ENCODE results near the gene NEFH. TPM values are rescaled to one million over a fixed set of nuclear protein-coding genes. Genes with fewer than 3 reads are reported as not detected.

The NEFH gene
- total RNA-seq: 0.58 and 0.89 TPM in 2 replicates

DNA sequence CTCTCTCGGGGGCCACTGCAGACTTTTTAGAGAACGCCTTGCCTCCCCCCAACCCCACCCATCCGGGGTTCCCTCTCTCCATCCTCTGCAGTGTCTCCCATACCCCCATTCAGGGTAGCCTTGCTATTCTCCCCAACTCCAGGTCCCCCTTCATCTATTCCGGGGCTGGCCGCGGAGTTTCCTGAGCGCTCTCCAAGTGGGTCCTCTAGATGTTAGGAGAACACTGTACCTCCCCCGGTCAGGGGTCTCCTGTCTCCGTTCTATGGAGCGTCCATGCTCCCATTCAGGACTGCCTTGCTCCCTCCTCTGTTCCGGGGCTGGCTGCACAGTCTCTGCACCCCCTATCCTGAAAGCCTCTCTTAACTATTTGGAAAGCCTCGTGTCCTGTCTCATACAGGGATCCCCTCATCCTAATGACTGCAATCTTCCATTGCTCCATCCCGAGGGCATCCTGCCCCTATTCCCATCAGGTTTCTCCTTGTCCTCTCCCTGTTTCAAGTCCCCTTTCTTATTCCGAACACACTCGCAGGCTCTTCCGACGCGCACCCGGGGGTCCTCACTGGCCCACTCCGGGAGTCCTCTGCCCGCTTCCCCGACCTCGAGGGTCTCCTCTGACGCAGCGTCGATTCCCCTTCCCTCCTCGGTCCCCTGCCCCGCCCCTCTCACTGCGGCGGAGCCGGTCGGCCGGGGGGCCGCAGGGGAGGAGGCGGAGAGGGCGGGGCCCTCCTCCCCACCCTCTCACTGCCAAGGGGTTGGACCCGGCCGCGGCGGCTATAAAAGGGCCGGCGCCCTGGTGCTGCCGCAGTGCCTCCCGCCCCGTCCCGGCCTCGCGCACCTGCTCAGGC lies at the start of gene NEFH:
TSS of gene NEFH (plus strand) at position 802 of the 845 bp plus-strand sequence. CDS start 45 bp downstream, outside the sequence.

DNA sequence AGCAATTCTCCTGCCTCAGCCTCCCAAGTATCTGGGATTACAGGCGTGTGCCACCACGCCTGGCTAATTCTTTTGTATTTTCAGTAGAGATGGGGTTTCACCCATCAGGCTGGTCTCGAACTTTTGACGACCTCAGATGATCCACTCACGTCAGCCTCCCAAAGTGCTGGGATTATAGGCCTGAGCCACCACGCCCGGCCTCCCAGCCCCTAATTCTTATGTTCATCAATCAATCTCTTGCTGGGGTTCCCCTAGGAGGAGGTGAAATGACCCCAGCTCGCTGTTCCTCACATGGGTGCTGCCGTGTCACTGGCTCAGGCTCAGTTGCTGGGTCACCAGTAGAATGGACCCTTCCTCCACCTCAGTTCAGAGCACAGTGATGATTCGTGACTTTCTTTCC lies 41.7 kb upstream of the NEFH start, which contains the start of gene RFPL1:
TSS of gene RFPL1 (plus strand) at position 301 of the 400 bp plus-strand sequence.

Other genes with a start within 250 kb of the NEFH start
- gene RHBDD3, start 212.2 kb upstream of the NEFH start, total RNA-seq: 19.5 and 22.5 TPM in 2 replicates
- gene EWSR1, start 211.9 kb upstream of the NEFH start, total RNA-seq: 229 and 240 TPM in 2 replicates
- 38.1 and 47.1 TPM in 2 replicates for gene GAS2L1, start 173.6 kb upstream of the NEFH start, total RNA-seq
- gene RASL10A, start 164.5 kb upstream of the NEFH start, total RNA-seq: not detected in 2 replicates
- 83.5 and 83.6 TPM in 2 replicates for gene AP1B1, start 91.6 kb upstream of the NEFH start, total RNA-seq
- not detected in 2 replicates for gene RFPL1, start 41.6 kb upstream of the NEFH start, total RNA-seq
- gene THOC5, start 73.5 kb downstream of the NEFH start, total RNA-seq: 40.9 and 53.2 TPM in 2 replicates
- 88.6 and 96.9 TPM in 2 replicates for gene NIPSNAP1, start 100.9 kb downstream of the NEFH start, total RNA-seq
- gene NF2, start 123.4 kb downstream of the NEFH start, total RNA-seq: 88.2 and 111 TPM in 2 replicates
- gene CABP7, start 239.8 kb downstream of the NEFH start, total RNA-seq: not detected in 2 replicates

Data from myometrial cell (primary cell).